Stimulated activated CD4-positive, alpha-beta T cell treated with anti-CD3 and anti-CD28 coated beads, Interleukin-1b, Interleukin-23, amount 100 ng/mL, for 24 hours (primary cell): ENCODE results near the gene BMPR1B.
"Not testable (repeated sequence)": the region's sequence is repeated elsewhere in the genome, so short reads cannot be mapped to it uniquely, and the experiment has no call there.

Source experiments
- DNase-seq, 4 experiments: peaks; one replicate each; pipeline ENCODE4 v3.0.0-alpha.2; 2020; ENCODE audit warnings: low read depth in 4 of 4, low spot score in 1 of 4

The BMPR1B gene

GRCh38 chr4:95021099-95021498 lies 263.3 kb downstream of the BMPR1B start:
- no peak for DNase-seq

GRCh38 chr4:95023110-95023509 lies 265.4 kb downstream of the BMPR1B start:
- DNase-seq: no peak

GRCh38 chr4:95027905-95028618 lies 270.3 kb downstream of the BMPR1B start:
- no peak for DNase-seq

- DNase-seq: no peak
Measured at GRCh38 chr4:95038791-95039190, 281.0 kb downstream of the BMPR1B start.

- DNase-seq: no peak
Measured at GRCh38 chr4:95044324-95044837, 286.6 kb downstream of the BMPR1B start.

GRCh38 chr4:95045429-95045828 lies 287.7 kb downstream of the BMPR1B start:
- DNase-seq: no peak

GRCh38 chr4:95048296-95048695 lies 290.5 kb downstream of the BMPR1B start:
- DNase-seq: no peak

GRCh38 chr4:95049551-95050233 lies 291.9 kb downstream of the BMPR1B start:
- no peak for DNase-seq

GRCh38 chr4:95050980-95051701 lies 293.4 kb downstream of the BMPR1B start:
- no peak for DNase-seq

GRCh38 chr4:95051702-95052020 lies 293.9 kb downstream of the BMPR1B start:
- DNase-seq: no peak

- DNase-seq: no peak
Measured at GRCh38 chr4:95058991-95059390, 301.2 kb downstream of the BMPR1B start.

GRCh38 chr4:95059663-95060062 lies 301.9 kb downstream of the BMPR1B start:
- DNase-seq: no peak

GRCh38 chr4:95061220-95061619 lies 303.5 kb downstream of the BMPR1B start:
- DNase-seq: no peak

GRCh38 chr4:95061801-95062200 lies 304.0 kb downstream of the BMPR1B start:
- DNase-seq: not testable (repeated sequence)

- no peak for DNase-seq
Measured at GRCh38 chr4:95066050-95066449, 308.3 kb downstream of the BMPR1B start.

- DNase-seq: no peak
Measured at GRCh38 chr4:95068401-95068800, 310.6 kb downstream of the BMPR1B start.

GRCh38 chr4:95068818-95069478 lies 311.2 kb downstream of the BMPR1B start:
- no peak for DNase-seq

- no peak for DNase-seq
Measured at GRCh38 chr4:95071851-95072250, 314.1 kb downstream of the BMPR1B start.

GRCh38 chr4:95073646-95074045 lies 315.9 kb downstream of the BMPR1B start:
- DNase-seq: no peak

- DNase-seq: no peak
Measured at GRCh38 chr4:95077864-95078263, 320.1 kb downstream of the BMPR1B start.

- no peak for DNase-seq
Measured at GRCh38 chr4:95080969-95081368, 323.2 kb downstream of the BMPR1B start.

GRCh38 chr4:95084584-95084983 lies 326.8 kb downstream of the BMPR1B start:
- DNase-seq: no peak
